ENCODE results near the gene ZNF610.

GRCh38 chr19:52286256-52286655, 49.8 kb upstream of the ZNF610 start:
- TF ChIP-seq EZH2 (IDR thresholded peaks at IDR 0.05; ENCODE audit: insufficient read depth, low read length), result no peak
- TF ChIP-seq CTCF (IDR thresholded peaks at IDR 0.05; ENCODE audit: insufficient read depth, low read depth, low read length), result no peak
